Activated CD4-positive, alpha-beta T cell treated with anti-CD3 and anti-CD28 coated beads for 24 hours (primary cell): ENCODE results near the gene GPR142.
"Not testable (repeated sequence)": the region's sequence is repeated elsewhere in the genome, so short reads cannot be mapped to it uniquely, and the experiment has no call there.

Experiments used
- DNase-seq, 2 donors: peaks; one replicate each; pipeline ENCODE4 v3.0.0-alpha.2; 2020; ENCODE audit warnings: low read depth in 2 of 2

Gene GPR142

DNA sequence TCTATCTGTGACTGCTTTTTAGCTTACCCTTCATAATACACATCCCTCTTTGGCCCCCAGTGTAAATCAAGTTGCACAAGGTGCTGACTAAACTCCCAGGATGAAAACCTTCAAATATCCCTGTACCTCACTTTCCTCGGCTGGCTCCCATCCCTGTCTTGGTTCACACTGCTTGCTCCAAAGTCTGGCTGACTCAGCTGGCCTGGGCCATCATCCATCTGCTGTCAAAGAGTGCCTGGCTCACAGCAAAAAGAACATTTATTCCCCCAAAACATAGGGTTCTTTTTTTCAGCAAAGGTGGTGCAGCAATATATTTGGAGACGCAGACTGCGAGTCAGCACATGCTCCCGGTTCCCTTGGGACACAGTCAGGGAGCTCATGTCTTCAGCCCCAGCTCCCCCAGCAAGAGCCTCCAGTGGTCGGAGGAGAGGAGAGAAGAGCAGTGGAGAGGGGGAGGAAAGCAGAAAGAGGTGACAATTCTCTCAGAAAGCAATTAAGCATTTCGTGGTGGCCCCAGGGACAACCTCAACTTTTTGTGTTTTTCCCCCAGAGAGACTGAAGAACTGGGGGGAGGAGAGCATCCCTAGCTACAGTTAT, 26.1 kb downstream of the GPR142 start:
- DNase-seq: no peak

DNA sequence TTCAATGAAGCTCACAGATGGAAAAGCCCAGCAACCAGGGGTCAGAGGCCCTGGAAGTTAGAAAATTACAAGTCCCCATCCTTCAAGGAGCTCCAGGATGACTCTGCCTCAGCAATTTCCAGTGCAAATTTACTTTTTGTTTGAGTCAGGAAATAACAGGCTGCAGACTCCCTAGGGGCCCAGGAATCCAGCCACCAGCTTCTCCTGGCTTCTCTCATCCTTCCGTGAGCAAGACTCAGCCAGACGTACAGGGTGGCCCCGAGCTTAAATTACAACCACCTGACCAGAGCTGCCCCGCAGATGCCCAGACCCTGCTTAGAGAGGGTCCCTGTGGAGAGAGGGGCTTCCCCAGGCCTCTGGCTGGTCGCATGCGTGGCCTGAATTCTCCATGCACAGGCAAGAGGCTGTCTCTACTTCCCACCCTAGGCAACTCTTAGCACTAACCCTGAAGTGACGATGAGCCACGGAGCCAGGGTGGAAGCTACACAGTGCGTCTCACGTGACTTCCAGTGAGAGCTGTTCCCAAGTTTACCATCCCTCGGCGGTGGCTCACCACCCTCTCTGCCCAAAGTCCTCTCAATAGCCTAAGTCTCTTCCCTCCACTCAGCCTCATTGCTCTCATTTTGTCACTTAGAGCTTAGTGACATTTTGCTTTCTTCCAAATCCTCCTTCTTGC, 27.1 kb downstream of the GPR142 start:
- no peak for DNase-seq

DNA sequence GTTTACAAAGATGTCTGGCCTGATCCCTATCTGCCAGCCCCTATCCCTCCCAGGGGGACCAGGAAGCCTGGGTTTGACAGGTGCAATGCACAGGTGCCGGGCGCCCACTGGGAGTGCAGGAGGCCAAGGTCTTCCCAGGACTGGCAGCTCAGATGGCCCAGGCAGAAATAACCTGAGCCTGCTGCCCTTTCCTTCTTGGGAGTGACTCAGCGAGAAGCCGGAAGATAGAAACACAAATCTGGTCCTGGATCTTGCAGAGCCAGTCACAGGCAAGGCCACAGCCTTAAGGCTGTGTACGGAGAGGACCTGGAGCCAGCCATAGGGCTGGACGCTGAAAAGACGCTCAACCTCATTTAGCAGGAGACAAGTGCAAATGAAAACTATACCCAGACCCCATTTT, 27.7 kb downstream of the GPR142 start:
- DNase-seq: no peak

DNA sequence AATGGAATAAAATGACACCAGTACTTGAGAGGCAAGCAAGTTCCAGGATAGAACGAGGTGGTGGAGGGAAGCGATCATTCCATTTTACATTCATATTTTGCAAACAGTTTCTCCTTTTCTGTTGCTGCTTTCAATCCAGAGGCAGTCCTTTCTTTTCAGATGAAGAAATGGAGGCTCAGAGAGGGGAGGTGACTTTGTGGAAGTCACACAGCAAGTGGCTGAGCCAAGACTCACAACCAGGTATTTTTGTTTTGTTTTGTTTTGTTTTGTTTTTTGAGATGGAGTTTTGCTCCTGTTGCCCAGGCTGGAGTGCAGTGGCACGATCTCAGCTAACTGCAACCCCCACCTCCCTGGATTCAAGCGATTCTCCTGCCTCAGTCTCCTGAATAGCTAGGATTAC, 29.3 kb downstream of the GPR142 start:
- DNase-seq: no peak

DNA sequence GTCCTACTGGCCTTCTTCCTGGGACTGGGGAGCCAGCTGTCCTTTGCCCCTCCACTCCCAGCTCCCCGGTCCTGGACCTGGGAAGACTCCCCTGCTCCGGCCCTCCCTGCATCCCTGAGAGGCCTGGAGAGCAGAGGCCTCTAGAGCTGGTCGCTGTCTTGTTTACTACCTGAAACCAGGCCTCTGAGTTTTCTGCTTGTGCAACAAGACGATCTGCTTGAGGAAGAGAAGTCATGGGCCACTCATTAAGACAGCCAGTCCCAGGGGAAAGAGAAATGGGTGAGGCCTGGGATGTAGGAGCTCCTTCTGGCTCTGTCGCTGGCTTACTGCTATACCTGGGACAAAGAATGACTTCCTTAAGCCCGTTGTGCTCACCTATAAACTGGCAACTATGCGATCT, 34.7 kb downstream of the GPR142 start:
- DNase-seq: no peak

DNA sequence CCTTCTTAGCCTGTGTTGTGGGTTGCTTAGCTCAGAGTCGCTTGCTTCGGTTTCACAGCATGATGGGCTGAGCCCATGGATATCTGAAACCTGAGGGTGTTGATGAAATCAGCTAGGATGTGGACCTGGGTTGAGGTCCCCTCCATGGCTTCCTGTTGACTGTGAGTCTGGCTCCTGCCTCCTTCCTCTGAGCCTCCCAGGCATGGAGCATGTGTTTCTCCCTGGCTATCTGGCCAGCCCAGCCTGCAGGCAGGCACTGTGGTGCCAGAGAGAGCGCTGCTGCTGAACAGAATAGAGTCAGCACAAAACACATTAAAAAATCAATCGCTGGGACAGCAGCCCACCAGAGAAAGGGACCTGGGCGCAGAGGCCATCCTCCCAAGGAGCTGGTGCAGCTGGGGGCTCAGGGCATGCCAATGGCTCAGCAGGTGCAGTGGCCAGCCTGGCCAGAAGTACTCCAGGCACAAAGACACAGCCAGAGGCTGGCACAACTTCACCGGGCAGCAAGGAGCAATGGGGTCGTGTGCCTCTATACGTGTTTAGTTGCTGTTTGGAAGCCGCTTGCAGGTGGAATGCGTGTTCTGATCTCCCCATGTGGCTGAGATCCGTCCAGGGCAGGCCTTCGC, 36.3 kb downstream of the GPR142 start:
- DNase-seq: no peak

DNA sequence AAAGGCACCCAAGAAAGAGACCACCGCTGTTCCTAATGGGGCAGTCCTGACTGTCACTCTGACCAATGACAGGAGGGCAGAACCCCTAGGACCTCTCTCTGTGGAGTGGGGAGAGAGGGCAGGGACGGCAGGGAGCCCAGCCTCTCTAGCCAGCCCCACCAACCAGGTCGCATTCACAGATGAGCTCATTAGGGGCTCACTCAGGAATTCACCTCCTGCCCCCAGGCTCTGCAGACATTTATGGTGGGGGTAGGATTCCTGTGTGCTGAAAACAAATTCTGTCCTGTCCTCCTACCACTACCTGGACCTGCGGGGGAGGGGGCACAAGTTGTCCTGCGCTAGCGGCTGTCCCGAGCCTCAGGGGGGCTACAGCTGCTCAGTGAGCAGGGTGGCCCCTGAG, 36.9 kb downstream of the GPR142 start:
- DNase-seq: no peak

DNA sequence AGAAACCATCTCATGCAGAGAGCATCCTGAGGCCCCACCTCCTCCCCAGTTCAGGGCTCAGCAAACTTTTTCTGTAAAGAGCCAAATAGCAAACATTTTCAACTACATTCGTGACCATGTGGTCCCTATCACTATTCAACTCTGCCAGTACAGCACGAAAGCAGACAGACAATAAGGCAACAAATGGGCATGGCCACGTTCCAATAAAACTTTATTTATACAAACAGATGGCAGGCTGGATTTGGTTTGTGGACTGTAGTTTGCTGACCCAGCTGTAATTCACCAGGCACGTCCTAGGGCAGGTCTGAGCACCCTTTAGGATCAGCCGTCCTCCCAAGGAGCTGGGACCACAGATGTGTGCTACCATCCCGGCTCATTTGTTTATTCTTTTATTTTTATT, 37.5 kb downstream of the GPR142 start:
- no peak for DNase-seq

DNA sequence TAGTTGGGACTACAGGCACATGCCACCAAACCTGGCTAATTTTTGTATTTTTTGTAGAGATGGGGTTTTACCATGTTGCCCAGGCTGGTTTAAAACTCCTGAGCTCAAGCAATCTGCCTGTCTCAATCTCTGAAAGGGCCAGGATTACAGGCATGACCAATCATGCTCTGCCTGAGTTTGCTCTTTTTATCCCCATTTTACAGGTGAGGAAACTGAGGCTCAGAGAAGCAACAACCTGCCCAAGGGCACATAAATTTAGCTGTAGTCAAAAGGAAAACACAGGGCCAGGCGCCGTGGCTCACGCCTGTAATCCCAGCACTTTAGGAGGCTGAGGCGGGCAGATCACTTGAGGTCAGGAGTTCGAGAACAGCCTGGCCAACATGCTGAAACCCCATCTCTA, 38.0 kb downstream of the GPR142 start:
- DNase-seq: not testable (repeated sequence)

DNA sequence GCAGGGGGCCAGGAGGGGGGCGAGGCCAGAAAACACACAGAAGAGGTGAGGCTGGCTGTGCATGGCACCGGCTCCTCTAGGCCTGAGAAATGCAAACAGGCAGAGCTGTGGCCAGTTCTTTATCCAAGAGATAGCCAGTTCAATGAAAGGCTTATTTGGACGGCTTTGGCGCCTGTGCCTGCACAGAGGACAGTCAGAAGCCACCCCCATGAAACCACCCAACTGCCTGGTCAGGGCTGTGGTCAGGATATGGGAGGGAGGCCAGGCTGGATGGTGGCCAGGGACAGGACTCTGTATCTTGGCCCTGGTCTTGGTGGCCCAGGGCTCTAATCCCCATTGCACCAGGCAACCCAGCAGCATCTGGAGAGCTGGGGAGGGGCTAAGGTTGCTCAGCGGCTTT, 40.1 kb downstream of the GPR142 start:
- no peak for DNase-seq

DNA sequence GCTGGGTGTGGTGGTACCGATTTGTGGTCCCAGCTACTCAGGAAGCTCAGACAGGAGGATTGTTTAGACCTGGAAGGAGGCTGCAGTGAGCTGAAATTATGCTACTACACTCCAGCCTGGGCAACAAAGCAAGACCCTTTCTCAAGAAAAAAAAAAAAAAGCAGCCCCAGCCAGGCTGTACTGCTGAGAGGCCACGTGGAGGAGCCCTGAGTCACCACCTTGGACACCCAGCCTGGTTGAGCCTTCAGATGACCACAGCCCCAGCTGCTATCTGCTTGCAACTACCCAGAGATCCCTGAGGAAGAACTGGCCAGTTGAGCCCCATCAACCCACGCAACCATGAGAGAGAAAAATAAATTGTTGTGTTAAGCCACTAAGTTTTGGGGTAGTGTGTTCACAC, 41.0 kb downstream of the GPR142 start:
- no peak for DNase-seq

DNA sequence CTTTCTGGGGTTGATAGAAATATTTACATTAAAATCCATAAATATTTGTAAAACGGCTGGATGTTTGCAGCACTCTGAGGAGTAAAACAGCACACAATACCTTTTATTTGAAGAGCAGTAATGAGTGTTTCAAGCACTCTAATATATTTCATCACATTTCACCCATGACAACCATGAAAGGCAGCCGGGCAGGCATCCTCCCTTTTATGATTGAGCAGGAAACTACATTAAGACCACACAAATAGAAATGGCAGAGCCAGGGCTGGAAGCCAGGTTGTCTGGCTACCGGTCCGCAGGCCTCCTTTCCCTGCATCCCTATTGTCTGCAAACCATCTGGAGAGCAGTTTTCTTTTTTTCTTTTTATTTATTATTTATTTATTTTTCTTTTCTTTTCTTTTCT, 41.5 kb downstream of the GPR142 start:
- no peak for DNase-seq

DNA sequence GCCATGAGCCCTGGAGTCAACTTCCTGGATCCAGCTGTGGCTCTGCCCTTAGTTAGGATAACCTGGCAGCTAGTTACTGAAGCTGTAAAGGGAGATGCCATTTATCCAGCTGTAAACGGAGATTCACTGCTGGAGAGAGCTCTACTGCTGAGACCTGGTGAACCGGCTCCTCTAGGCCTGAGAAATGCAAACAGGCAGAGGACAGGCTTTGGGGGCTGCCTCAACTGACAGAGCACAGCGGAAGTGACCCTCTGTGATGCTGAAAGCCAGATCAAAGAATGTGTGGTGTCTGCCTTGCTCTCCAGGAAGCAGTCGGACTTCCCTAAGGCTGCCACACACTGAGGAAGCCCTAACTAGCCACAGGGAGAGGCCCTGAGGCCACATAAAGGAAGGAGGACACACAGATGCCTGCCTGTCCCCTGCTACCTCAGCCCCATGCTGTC, 42.7 kb downstream of the GPR142 start:
- DNase-seq: no peak

DNA sequence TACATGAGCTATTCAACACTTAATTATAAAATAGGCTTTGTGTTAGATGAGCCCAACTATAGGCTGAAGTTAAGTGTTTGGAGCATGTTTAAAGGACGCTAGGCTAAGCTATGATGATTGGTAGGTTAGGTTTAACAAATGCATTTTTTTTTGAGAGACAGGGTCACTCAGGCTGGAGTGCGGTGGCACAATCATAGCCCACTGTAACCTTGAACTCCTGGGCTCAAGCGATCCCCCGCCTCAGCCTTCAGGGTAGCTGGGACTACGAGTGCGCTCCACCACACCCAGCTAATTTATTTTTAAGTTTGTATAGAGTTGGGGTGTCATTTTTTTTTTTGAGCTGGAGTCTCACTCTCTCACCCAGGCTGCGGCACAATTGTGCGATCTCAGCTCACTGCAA, 45.3 kb downstream of the GPR142 start:
- DNase-seq: no peak

DNA sequence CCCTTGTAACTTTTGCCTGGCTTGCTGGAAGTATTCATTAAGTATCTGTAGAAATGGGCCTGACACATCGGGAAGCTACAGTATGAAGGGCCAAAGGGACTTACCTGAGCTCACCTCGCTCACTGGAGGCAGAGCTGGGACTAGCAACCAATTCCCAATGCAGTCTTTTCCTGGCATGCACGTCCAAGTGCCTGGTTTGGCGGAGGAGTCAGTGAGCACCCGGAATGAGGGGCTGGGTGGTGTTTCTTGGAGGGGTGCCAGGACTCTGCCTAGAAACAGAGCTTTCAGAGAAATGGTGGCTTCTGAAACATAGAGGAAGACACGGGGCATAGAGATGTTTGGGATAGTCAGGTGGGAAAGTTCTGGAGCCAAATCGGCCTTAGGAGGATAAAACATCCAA, 46.2 kb downstream of the GPR142 start:
- no peak for DNase-seq

DNA sequence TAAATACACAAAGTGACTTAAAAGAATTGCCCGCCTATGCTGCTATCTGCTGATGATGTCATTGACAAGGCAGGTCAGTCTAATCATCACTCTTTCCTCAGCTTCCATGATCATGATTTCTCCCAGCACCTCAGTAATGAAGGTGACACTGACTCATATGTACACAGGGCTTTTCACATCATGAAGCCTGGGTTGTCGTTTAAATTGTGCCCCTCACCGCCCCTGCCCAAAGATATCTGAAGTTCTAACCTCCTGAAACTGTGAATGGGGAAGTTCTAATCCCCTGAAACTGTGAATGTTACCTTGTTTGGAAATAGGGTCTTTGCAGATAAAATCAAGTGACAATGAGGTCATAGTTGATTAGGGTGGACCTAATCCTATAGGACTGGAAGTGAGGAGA, 47.2 kb downstream of the GPR142 start:
- no peak for DNase-seq

DNA sequence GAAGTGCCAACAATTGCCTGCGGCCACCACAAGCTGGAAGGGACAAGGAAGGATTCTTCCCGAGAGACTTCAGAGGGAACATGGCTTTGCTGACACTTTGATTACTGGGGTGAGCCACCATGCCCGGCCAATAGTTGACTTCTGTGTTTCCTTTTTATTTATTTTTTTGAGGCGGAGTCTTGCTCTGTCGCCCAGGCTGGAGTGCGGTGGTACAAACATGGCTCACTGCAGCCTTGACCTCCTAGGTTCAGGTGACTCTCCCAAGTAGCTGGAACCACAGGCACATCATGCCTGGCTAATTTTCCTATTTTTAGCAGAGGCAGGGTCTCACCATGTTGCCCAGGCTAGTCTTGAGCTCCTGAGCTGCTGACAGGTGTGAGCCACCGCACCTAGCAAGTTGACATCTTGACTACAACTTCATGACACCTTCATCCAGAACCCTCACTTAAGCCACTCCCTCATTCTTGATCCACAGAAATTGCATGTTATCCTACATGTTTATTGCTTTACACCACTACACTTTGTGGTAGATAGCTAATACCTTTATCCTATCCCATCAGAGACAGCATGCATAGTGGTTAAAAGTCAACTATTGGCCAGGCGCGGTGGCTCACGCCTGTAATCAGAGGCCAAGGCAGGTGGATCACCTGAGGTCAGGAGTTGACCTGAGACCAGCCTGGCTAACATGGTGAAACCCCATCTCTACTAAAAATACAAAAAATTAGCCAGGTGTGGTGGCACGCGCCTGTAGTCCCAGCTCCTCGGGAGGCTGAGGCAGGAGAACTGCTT, 48.5 kb downstream of the GPR142 start:
- no peak for DNase-seq

DNA sequence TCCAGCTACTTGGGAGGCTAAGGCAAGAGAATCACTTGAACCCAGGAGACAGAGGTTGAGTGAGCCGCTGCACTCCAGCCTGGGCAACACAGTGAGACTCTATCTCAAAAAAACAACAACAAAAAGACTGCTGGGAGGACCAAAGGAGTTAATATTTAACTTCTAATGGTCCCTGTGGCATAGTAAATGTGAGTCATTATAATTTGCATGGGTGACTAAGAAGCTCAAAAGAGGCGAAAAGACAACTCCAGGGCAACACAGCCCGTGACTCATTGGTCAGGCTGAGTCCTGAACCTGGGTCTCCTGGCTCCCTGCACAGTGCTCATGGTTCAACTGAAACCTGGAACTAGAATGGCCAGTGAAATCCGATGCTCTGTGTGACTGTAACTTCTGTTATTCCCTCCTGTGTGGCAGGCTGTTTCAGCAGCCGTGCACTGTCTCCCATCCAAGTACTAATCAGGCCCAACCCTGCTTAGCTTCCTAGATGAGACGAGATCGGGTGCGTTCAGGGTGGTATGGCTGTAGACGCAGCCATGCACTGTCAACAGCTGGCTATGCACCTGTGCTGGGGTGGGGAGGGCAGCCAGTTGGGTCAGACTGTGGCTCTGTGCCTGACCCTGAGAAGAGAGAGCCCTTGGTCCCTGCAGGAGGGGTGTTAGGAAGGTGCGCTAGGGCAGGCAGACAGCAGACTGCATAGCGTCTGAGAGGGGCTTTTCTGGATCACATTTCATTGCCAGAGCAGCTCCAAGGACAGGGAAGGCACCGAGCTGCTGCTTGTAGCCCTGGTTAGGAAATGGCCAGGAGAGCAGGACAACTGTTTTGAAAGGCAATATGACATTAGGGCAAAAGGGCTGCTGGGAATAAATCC, 50.1 kb downstream of the GPR142 start:
- no peak for DNase-seq

DNA sequence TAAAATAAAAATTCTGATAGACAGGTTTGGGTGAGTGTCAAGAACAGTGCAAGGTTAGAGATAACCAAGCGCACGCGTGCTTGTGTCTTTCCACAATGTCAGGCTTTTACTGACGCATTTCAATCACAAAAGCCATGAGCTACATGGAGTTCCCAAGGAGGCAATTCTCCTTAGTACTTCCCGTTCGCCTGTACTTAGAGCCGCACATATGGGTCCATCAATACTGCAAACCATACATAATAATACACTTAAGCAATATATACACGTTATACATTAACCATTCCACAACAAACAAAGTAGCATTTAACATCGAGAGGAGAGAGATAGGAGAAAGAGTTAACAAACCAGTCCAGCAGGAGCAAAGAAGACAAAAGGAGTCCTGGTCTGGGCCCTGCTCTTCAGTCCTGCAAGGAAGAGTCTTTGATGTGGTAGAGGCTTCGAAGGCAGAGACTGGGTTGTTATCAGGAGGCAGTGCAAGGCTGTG, 52.7 kb downstream of the GPR142 start:
- no peak for DNase-seq
